GM19397 (cell line): ENCODE data around the gene ZNF184.
"Not testable (repeated sequence)": the region's sequence is repeated elsewhere in the genome, so short reads cannot be mapped to it uniquely, and the experiment has no call there.

Experiments
- ATAC-seq: cut with Tn5 transposase; IDR thresholded peaks from one replicate; pipeline ENCODE4 v1.9.1; 2021; ENCODE audit warnings: mild to moderate bottlenecking, moderate library complexity; ENCODE audit not compliant: unreplicated experiment

The ZNF184 gene

DNA sequence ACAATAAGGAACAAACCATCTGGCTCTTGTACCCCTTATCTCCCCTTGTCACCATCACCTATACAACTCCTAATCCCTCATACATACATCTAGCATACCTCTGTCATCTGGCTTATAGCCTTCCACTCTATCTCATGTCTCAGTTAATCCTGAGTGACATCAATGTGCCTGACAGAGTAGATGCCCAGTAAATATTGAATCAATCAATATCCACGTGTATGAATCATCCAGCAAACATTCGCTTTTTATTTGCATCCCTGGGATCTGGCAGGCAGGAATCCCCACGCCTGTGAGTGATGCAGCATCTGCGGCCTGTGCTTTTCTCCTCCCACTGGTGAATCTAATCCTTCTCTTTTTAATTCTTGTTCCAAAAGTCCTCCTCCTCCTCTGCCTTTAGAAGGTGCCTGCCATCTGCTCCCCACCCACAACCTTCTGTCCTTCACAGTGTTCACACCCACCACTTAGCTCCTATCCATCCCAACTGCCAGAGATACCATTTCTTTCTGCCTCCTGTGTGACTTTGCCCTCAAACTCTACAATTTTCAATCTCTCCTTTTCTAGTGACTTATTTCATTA is 46.8 kb downstream of the ZNF184 start:
- ATAC-seq = no peak

DNA sequence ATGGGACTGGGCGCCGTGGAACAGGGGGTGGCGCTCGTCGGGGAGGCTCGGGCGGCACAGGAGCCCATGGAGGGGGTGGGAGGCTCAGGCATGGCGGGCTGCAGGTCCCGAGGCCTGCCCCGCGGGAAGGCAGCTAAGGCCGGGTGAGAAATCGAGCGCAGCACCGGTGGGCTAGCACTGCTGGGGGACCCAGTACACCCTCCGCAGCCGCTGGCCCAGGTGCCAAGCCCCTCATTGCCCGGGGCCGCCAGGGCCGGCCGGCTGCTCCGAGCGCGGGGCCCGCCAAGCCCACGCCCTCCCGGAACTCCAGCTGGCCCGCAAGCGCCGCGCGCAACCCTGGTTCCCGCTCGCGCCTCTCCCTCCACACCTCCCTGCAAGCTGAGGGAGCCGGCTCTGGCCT is 48.1 kb downstream of the ZNF184 start:
- ATAC-seq = not testable (repeated sequence)

DNA sequence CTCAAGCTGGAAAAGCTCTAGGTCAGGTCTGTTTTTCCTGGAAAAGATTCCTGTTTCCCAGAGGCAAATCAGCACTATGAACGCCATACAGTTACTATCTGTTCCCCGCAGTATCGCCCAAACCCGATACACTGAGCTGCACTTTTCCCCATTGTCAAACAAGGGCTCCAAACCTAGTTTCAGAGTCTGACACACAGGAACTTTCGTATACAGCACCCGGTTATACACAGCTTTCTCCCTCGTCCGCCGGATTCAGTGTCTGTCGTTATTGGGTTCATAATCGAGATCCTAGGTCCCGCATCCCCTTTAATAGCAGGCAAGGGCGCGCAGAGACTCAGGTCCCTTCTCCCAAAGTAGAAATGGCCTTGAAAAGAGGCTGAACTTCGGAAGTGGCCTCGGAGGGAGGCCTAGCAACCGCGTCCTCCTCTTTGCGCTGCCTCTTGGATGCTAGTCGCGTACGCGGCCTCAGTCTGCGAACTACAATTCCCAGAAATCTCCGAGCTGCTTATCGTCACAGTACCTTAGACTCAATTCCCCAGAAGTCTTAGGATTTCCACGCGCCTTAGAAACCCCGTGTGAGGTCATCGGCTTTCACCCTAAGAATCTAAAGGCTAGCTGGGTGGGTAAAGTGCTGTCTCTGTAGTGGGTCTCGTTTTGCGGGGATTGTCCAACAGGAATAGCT is 50.1 kb downstream of the ZNF184 start:
- no peak for ATAC-seq

DNA sequence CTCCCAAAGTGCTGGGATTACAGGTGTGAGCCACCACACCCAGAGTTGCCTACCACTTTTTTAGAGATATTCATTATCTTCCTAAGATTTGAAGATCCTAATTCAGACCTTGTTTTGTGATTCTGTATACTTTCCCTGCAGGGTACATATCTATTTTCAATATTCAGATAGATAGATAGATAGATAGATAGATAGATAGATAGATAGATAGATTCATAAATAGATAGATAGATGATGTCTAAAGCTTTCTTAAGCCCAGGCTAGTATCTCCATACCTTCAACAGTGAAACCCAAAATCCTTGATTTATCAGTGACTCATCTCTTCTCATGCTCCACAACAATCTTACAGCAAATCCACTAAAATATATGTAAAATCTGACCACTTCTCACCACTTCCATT is 53.5 kb downstream of the ZNF184 start:
- ATAC-seq = no peak

DNA sequence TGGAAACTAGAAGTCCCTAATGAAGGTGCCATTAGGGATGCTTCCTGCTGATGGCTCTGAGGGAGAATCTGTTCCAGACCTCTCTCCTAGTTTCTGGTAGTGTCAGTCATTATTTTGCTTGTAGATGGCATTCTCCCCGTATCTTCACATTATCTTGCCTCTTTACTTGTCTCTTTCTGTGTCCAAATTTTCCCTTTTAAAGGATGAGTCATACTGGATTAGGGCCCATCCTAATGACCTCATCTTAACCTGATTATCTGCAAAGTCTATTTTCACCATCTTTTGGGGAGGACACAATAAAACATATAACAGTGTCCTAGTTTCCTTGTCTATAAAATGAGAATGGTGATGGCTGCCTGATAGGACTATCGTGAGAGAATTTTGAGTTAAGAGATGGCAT is 57.0 kb downstream of the ZNF184 start:
- ATAC-seq = no peak

DNA sequence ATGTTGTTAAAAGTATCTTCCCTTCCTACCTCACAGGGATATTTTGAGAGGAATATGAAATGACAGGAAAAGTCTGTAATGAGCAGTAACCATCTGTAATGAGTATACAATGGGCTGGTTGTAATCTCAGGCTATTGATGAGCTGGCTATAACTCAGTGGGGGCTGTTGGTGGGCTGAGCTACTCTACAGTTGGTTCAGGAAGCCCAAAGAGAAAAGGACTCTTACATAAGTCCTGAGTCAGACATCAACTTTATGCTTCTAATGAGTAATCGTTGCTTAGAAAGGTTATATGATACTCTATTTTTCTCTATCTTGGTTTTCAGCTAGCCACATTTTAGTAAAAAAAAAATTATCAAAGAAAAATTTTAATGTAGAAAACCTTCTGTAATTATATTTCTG is 57.9 kb downstream of the ZNF184 start:
- no peak for ATAC-seq

DNA sequence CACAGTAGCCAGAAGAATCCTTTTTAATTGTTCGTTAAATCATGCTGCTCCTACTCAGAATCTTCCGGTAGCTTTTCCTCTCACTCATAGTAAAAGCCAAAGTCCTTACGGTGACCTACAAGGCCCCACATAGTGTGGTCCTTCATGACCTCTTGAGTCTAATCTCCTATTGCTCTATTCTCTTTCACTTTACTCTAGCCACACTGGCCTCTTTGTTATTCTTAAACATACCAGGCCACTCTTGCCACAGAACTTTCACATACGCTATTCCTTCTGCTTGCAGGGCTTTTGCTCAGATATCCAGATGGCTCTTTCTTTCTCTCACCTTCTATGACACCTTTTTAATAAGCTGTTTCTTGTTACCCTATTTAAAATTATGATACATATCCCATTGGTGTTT is 58.6 kb downstream of the ZNF184 start:
- no peak for ATAC-seq

DNA sequence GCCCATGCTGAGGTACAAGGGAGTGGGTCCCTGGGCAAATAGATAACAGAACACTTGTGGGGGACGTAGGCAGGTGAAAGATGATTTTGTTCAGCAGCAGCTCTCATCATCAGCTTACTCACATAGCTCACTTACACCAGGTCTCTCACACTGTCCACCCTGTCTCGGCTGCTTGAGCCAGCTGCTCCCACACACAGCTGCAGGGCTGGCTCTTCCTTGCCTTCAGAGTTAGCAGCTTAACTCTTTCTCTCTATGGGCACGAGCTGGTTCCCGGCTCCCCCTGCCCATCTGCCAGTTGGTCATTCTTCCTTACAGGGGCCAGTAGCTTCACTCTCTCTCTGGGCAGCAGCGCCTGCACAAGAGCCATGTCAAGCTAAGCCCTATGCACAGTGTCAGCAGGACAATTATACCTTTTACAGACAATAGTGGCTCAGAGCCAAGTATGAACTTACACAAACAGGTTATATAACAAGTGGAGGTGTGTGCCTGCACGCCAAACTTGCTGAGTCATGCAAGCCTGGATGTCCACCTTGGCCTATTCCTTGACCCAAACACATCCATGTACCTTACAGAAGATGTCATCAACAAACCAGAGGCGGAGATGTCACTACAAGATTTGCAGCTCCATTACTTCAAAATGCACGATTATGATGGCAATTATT is 65.6 kb downstream of the ZNF184 start:
- no peak for ATAC-seq

DNA sequence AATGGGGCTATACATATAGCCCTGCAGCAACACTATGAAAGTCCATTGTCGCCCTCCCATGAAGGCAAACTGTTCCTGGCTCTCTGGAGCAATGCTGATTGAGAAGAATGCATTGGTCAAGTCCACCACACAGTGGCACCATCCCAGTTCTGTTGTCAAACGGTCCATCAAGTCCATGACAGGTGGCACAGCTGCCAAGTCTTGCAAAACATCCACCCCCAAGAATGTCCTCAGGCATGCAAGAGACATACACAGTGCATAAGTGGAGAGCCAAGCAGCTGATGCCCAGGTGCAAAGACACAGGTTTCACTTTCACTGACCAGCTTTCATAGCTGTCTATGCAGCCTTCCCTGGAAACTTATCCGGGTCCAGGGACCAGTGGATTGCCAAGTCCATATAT is 66.8 kb downstream of the ZNF184 start:
- no peak for ATAC-seq

DNA sequence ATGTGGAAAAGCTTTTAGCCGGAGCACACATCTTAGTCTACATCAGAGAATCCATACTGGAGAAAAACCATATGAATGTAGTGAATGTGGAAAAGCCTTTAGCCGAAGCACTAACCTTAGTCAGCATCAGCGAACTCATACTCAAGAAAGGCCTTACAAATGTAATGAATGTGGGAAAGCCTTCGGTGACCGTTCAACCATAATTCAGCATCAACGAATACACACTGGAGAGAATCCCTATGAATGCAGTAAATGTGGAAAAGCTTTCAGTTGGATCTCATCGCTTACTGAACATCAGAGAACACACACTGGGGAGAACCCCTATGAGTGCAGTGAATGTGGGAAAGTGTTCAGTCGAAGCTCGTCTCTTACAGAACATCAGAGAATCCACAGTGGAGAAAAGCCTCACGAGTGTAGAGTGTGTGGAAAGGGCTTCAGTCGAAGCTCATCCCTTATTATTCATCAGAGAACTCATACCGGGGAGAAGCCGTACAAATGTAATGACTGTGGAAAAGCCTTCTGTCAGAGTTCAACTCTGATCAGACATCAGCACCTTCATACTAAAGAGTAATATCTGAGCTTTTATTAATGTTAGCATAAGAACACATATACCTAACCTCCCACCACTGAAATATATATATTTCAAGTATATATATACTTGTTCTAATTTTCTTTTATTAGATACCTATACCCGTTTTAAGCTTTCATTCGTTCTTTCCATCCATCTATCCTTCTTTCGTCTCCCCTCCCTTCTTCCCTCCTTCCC is 71.8 kb downstream of the ZNF184 start:
- no peak for ATAC-seq
